H9 (cell line): ENCODE data around the gene ITPR2. TPM values are rescaled to one million over a fixed set of nuclear protein-coding genes. Genes with fewer than 3 reads are reported as not detected.

ENCODE experiments used
- DNase-seq: peaks from one replicate; pipeline ENCODE4 v3.0.0-alpha.2; 2017
- H2AFZ ChIP-seq: one replicate; pipeline ENCODE4 v1.6.1; 2013; ENCODE audit warnings: mild to moderate bottlenecking, low read length, control low read depth, moderate library complexity
- H2AK5ac ChIP-seq: 2 replicates; pipeline ENCODE4 v1.6.1; 2013; ENCODE audit warnings: low read length, control low read depth, mixed read lengths; ENCODE audit not compliant: insufficient read length
- H2BK120ac ChIP-seq: one replicate; pipeline ENCODE4 v1.6.1; 2013; ENCODE audit warnings: low read depth, mild to moderate bottlenecking, low read length, control low read depth, inconsistent platforms; ENCODE audit not compliant: poor library complexity, severe bottlenecking
- H2BK12ac ChIP-seq: 2 replicates; pipeline ENCODE4 v1.6.1; 2013; ENCODE audit warnings: low read length, control low read depth, mixed read lengths, low read depth; ENCODE audit not compliant: insufficient read length
- H2BK15ac ChIP-seq: 2 replicates; pipeline ENCODE4 v1.6.1; 2013; ENCODE audit warnings: low read depth, low read length, control low read depth
- H2BK20ac ChIP-seq: one replicate; pipeline ENCODE4 v1.6.1; 2013; ENCODE audit warnings: low read depth, mild to moderate bottlenecking, low read length, control low read depth, inconsistent platforms; ENCODE audit not compliant: poor library complexity, severe bottlenecking
- H2BK5ac ChIP-seq: 2 replicates; pipeline ENCODE4 v1.6.1; 2013; ENCODE audit warnings: low read length, control low read depth, mixed read lengths; ENCODE audit not compliant: insufficient read length
- H3K14ac ChIP-seq: 2 replicates; pipeline ENCODE4 v1.6.1; 2013; ENCODE audit warnings: low read length, control low read depth; ENCODE audit not compliant: insufficient read depth
- H3K18ac ChIP-seq: 2 replicates; pipeline ENCODE4 v1.6.1; 2013; ENCODE audit warnings: low read depth, mild to moderate bottlenecking, mixed read lengths, low read length, control low read depth; ENCODE audit not compliant: insufficient read length
- H3K23ac ChIP-seq: 2 replicates; pipeline ENCODE4 v1.6.1; 2013; ENCODE audit warnings: low read length, control low read depth, mixed read lengths, low read depth; ENCODE audit not compliant: insufficient read length
- H3K23me2 ChIP-seq: 2 replicates; pipeline ENCODE4 v1.6.1; 2013; ENCODE audit warnings: low read depth, mild to moderate bottlenecking, mixed read lengths, low read length, control low read depth; ENCODE audit not compliant: insufficient read length, poor library complexity, severe bottlenecking
- H3K27ac ChIP-seq: 2 replicates; pipeline ENCODE4 v1.5.1; 2013; ENCODE audit warnings: low read length, control low read depth, mixed read lengths, low read depth; ENCODE audit not compliant: insufficient read length
- H3K27me3 ChIP-seq: 2 replicates; pipeline ENCODE4 v1.6.1; 2013; ENCODE audit warnings: low read length, control low read depth, inconsistent platforms; ENCODE audit not compliant: insufficient read depth
- H3K4ac ChIP-seq: 2 replicates; pipeline ENCODE4 v1.6.1; 2013; ENCODE audit warnings: low read depth, mild to moderate bottlenecking, control low read depth, inconsistent platforms, low read length, moderate library complexity
- H3K4me1 ChIP-seq: 2 replicates; pipeline ENCODE4 v1.6.1; 2013; ENCODE audit warnings: low read length, control low read depth, inconsistent platforms; ENCODE audit not compliant: insufficient read depth
- H3K4me2 ChIP-seq: 2 replicates; pipeline ENCODE4 v1.6.1; 2013; ENCODE audit warnings: low read length, control low read depth, mixed read lengths; ENCODE audit not compliant: insufficient read length, insufficient read depth
- H3K56ac ChIP-seq: 2 replicates; pipeline ENCODE4 v1.6.1; 2013; ENCODE audit warnings: low read depth, mild to moderate bottlenecking, mixed read lengths, low read length, control low read depth; ENCODE audit not compliant: insufficient read length
- H3K79me1 ChIP-seq: 2 replicates; pipeline ENCODE4 v1.6.1; 2013; ENCODE audit warnings: low read depth, mild to moderate bottlenecking, moderate library complexity, low read length, control low read depth, inconsistent platforms; ENCODE audit not compliant: insufficient read depth, poor library complexity, severe bottlenecking
- H3K79me2 ChIP-seq: 2 replicates; pipeline ENCODE4 v1.6.1; 2013; ENCODE audit warnings: low read length, control low read depth, inconsistent platforms; ENCODE audit not compliant: insufficient read depth
- H3K9ac ChIP-seq: 2 replicates; pipeline ENCODE4 v1.6.1; 2013; ENCODE audit warnings: low read length, control low read depth, mixed read lengths; ENCODE audit not compliant: insufficient read length; ENCODE audit errors: extremely low read depth
- H3K9me3 ChIP-seq: one replicate; pipeline ENCODE4 v1.6.1; 2013; ENCODE audit warnings: low read depth, low read length, inconsistent platforms; ENCODE audit not compliant: control insufficient read depth
- H3T11ph ChIP-seq: one replicate; pipeline ENCODE4 v1.6.1; 2013; ENCODE audit warnings: mild to moderate bottlenecking, low read length, control low read depth, inconsistent platforms
- H4K20me1 ChIP-seq: one replicate; pipeline ENCODE4 v1.6.1; 2013; ENCODE audit not compliant: control insufficient read depth, insufficient read length, insufficient read depth
- H4K5ac ChIP-seq: 2 replicates; pipeline ENCODE4 v1.6.1; 2013; ENCODE audit warnings: low read depth, mild to moderate bottlenecking, mixed read lengths, low read length, control low read depth; ENCODE audit not compliant: insufficient read length
- H4K8ac ChIP-seq: replicated peaks from 2 replicates; pipeline ENCODE4 v1.6.1; 2013; ENCODE audit warnings: low read length, control low read depth, mixed read lengths, low read depth; ENCODE audit not compliant: insufficient read length
- H4K91ac ChIP-seq: 2 replicates; pipeline ENCODE4 v1.6.1; 2013; ENCODE audit warnings: low read depth, mild to moderate bottlenecking, moderate library complexity, mixed read lengths, low read length, control low read depth; ENCODE audit not compliant: insufficient read length
- H3K27ac Mint-ChIP-seq, 3 experiments: 2 replicates in 2 of 3; 3 replicates in 1 of 3; pipeline ENCODE4 v1.8.0; 2020 to 2021; ENCODE audit warnings: mixed read lengths in 3 of 3, mild to moderate bottlenecking in 1 of 3, moderate library complexity in 1 of 3
- H3K27me3 Mint-ChIP-seq: 2 replicates; pipeline ENCODE4 v1.8.0; 2021; ENCODE audit warnings: low read depth, mild to moderate bottlenecking, moderate library complexity, mixed read lengths
- H3K36me3 Mint-ChIP-seq, 3 experiments: 2 replicates in 2 of 3; 3 replicates in 1 of 3; pipeline ENCODE4 v1.8.0; 2020 to 2021; ENCODE audit warnings: low read depth in 3 of 3, mixed read lengths in 3 of 3; ENCODE audit not compliant: insufficient read depth in 1 of 3
- H3K4me1 Mint-ChIP-seq, 2 experiments: 2 replicates each; pipeline ENCODE4 v1.8.0; 2020; ENCODE audit warnings: mixed read lengths in 2 of 2
- H3K4me3 Mint-ChIP-seq, 2 experiments: 2 replicates in 1 of 2; 3 replicates in 1 of 2; pipeline ENCODE4 v1.8.0; 2020 to 2021; ENCODE audit warnings: mild to moderate bottlenecking in 2 of 2, mixed read lengths in 2 of 2, moderate library complexity in 1 of 2
- H3K9me3 Mint-ChIP-seq, 2 experiments: 2 replicates in 1 of 2; 3 replicates in 1 of 2; pipeline ENCODE4 v1.8.0; 2020; ENCODE audit warnings: mild to moderate bottlenecking in 2 of 2, mixed read lengths in 2 of 2, moderate library complexity in 1 of 2
- total RNA-seq: library from RNA; stranded (reverse); gene quantifications from 2 replicates; pipeline ENCODE4 v1.2.1, GENCODE V29; 2021
- TF ChIP-seq, protein P1 (sequence below): fragments of 200-600 bp; sonication (generic); conservative IDR thresholded peaks from 3 replicates; pipeline ENCODE4 v1.8.0; 2021; ENCODE audit warnings: antibody characterized with exemption, mild to moderate bottlenecking

ITPR2 gene
- total RNA-seq, 1 experiment from 2014 or later, result 14.8 TPM

DNA sequence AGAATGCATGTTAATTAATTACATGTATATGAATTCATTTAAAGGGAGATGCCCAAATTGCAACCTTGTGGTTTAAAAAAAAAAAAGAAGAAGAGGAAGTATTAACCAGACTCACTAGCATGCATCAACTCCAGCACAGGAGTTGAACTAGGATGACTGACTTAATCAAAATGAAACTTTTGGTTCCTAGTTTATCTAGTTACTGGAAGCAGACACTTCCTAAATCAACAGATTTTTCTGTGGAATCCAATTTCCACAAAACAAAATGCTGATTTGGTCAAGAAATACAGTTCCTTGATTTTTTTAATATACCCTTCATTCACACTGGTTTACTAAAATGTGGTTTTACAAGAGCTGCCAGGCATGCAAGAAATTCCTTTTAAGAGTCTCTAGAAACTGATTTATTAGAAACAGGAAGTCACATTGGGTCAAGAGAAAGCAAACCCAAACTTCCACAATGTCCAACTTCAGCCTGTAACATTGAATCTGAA, 41.6 kb downstream of the ITPR2 start:
- Histone ChIP-seq H3K27me3 (no peaks in the 10 kb centered on the region), H3K4me2 (no peak overlapping the region), H2BK12ac (no peak overlapping the region), H3K18ac (no peak overlapping the region), H2BK120ac (no peak overlapping the region), H3K4ac (no peak overlapping the region), H4K8ac (no peak overlapping the region), H3K23ac (no peak overlapping the region), H4K5ac (no peak overlapping the region), H3K27ac (no peak overlapping the region), H3K79me2 (no peaks in the 10 kb centered on the region), H3K23me2 (no peaks in the 10 kb centered on the region), H2BK15ac (no peak overlapping the region), H2BK5ac (no peak overlapping the region), H3K56ac (no peak overlapping the region), H3K9me3 (no peaks in the 10 kb centered on the region), H3K14ac (no peak overlapping the region), H3K9ac (no peak overlapping the region), H2AK5ac (no peak overlapping the region), H4K20me1 (no peaks in the 10 kb centered on the region), H3K4me1 (no peaks in the 10 kb centered on the region; the same call in 1 of the 2 replicates), H3K79me1 (no peaks in the 10 kb centered on the region), H2AFZ (no peak overlapping the region), H3T11ph (no peak overlapping the region), H4K91ac (no peak overlapping the region), H2BK20ac (no peak overlapping the region)
- TF ChIP-seq, protein P1, sequence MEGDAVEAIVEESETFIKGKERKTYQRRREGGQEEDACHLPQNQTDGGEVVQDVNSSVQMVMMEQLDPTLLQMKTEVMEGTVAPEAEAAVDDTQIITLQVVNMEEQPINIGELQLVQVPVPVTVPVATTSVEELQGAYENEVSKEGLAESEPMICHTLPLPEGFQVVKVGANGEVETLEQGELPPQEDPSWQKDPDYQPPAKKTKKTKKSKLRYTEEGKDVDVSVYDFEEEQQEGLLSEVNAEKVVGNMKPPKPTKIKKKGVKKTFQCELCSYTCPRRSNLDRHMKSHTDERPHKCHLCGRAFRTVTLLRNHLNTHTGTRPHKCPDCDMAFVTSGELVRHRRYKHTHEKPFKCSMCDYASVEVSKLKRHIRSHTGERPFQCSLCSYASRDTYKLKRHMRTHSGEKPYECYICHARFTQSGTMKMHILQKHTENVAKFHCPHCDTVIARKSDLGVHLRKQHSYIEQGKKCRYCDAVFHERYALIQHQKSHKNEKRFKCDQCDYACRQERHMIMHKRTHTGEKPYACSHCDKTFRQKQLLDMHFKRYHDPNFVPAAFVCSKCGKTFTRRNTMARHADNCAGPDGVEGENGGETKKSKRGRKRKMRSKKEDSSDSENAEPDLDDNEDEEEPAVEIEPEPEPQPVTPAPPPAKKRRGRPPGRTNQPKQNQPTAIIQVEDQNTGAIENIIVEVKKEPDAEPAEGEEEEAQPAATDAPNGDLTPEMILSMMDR, result no peak
- H3K4me1 Mint-ChIP-seq, result peaks cover 0 to 9% of the 10 kb centered on the region in 2 experiments; a peak in 2 of 4 replicates
- no peak overlapping the region for H3K4me3 Mint-ChIP-seq
- H3K27me3 Mint-ChIP-seq, result no peaks in the 10 kb centered on the region
- H3K9me3 Mint-ChIP-seq, result peaks cover 0 to 5% of the 10 kb centered on the region in 2 experiments; a peak in 3 of 5 replicates
- H3K27ac Mint-ChIP-seq, result no peak overlapping the region
- DNase-seq, result no peak
- peaks cover 9 to 15% (median 12%) of the 10 kb centered on the region in 3 experiments; a peak in 6 of 7 replicates for H3K36me3 Mint-ChIP-seq
